Vagina (tissue), 2 donors: ENCODE data around the gene CDK14. TPM values are rescaled to one million over a fixed set of nuclear protein-coding genes. Genes with fewer than 3 reads are reported as not detected.
A peak's percentile ranks its signal among the peaks of the same experiment; 100 is the strongest.

Experiments
- DNase-seq, 2 donors: peaks; one replicate each; pipeline ENCODE4 v3.0.0-alpha.2; 2017; ENCODE audit errors: extremely low spot score in 2 of 2
- H3K27ac ChIP-seq: fragments of 200-600 bp; sonication (generic); one replicate; pipeline ENCODE4 v1.5.1; 2019
- H3K27me3 ChIP-seq: fragments of 200-600 bp; sonication (generic); one replicate; pipeline ENCODE4 v1.5.1; 2019
- H3K36me3 ChIP-seq, 2 donors: fragments of 200-600 bp; sonication (generic); one replicate each; pipeline ENCODE4 v1.5.1; 2017 to 2019
- H3K4me1 ChIP-seq: fragments of 200-600 bp; sonication (generic); one replicate; pipeline ENCODE4 v1.5.1; 2019
- H3K4me3 ChIP-seq, 2 donors: fragments of 200-600 bp; sonication (generic); 1 replicate in 1 of 2; 2 replicates in 1 of 2; pipeline ENCODE4 v1.5.1; 2016 to 2019
- H3K9me3 ChIP-seq: fragments of 200-600 bp; sonication (generic); one replicate; pipeline ENCODE4 v1.5.1; 2019
- CTCF ChIP-seq, 3 experiments: fragments of 450-650 bp in 2 of 3; fragments of 200-600 bp in 1 of 3; sonication (generic) in 1 of 3; IDR thresholded peaks; one replicate each; pipeline ENCODE4 v1.5.1; 2017 to 2019; ENCODE audit warnings: antibody characterized with exemption in 3 of 3, mild to moderate bottlenecking in 2 of 3, moderate library complexity in 2 of 3
- POLR2A ChIP-seq, 2 donors: fragments of 450-650 bp; IDR thresholded peaks; one replicate each; pipeline ENCODE4 v1.6.1; 2017; ENCODE audit warnings: antibody characterized with exemption in 2 of 2, mild to moderate bottlenecking in 2 of 2, moderate library complexity in 2 of 2
- POLR2AphosphoS5 ChIP-seq, 2 donors: sonication (generic); formaldehyde crosslinking; IDR thresholded peaks; one replicate each; pipeline ENCODE4 v1.9.0; 2017; ENCODE audit warnings: antibody characterized with exemption in 2 of 2, mild to moderate bottlenecking in 2 of 2, low read depth in 1 of 2; ENCODE audit not compliant: insufficient read depth in 1 of 2
- intact Hi-C: fragments of 100-400 bp; cut with DNase I; formaldehyde crosslinking; loops from one replicate; pipeline ENCODE4 v1.15.1; 2023
- total RNA-seq: library from RNA; depleted of rRNA; stranded (reverse); fragments of >200 nt; gene quantifications from one replicate; pipeline ENCODE4 v1.2.3, GENCODE V29; 2016

Gene CDK14
- total RNA-seq, 1 donor from 2014 or later, result 21.6 TPM

- Histone ChIP-seq H3K27me3 (no peaks in the 10 kb centered on the region), H3K27ac (no peak overlapping the region), H3K4me1 (no peaks in the 10 kb centered on the region), H3K9me3 (no peaks in the 10 kb centered on the region), H3K4me3 (no peak overlapping the region), H3K36me3 (no peaks in the 10 kb centered on the region)
- intact Hi-C loops, result loop anchor here (10.0 kb wide), 1 partner anchor 480 kb away; no protein-coding TSS in a partner anchor
- TF ChIP-seq POLR2AphosphoS5 (IDR thresholded peaks at IDR 0.05; ENCODE audit: insufficient read depth in 1 of 2, low read depth in 1 of 2), result no peak
- TF ChIP-seq POLR2A (IDR thresholded peaks at IDR 0.05), result no peak
- peak; percentile 20 to 44 (median 33) for TF ChIP-seq CTCF (IDR thresholded peaks at IDR 0.05)
- no peak for DNase-seq
These were observed 438.6 kb downstream of the CDK14 start for GRCh38 chr7:91034459-91035368.

DNA sequence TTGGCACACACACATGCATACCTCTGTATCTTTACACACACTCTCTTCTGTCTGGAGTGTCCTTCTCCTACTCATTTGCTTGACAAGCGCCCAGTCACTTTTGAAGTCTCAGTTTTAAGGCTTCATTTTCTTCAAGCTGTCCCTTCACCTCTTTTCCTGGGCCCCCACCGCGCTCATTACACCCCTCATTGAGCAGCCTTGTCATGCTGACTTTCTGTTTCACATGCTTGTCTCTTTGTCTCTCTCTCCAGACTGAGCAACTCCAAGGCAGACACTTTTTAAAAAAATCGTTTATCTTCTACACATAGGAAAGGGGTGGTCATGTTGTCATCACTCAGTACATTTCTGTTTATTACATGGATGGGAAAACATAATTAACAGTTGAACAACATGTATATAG, 442.9 kb downstream of the CDK14 start:
- no peak for DNase-seq
- intact Hi-C loops, result loop anchor here (10.0 kb wide), 1 partner anchor 484 kb away; no protein-coding TSS in a partner anchor

GRCh38 chr7:91041141-91041540, 445.0 kb downstream of the CDK14 start:
- H3K27me3 ChIP-seq, result no peaks in the 10 kb centered on the region
- peaks cover 13% of the 10 kb centered on the region for H3K4me1 ChIP-seq
- no peak overlapping the region for H3K4me3 ChIP-seq
- DNase-seq, result no peak
- H3K27ac ChIP-seq, result no peak overlapping the region
- TF ChIP-seq POLR2AphosphoS5 (IDR thresholded peaks at IDR 0.05; ENCODE audit: insufficient read depth in 1 of 2, low read depth in 1 of 2) (no peak), POLR2A (IDR thresholded peaks at IDR 0.05) (no peak), CTCF (IDR thresholded peaks at IDR 0.05) (no peak)
- intact Hi-C loops, result no loop called here
- no peaks in the 10 kb centered on the region for H3K36me3 ChIP-seq
- no peaks in the 10 kb centered on the region for H3K9me3 ChIP-seq

More for the DNA sequence above, 442.9 kb downstream of the CDK14 start:
- H3K27me3 ChIP-seq, result no peaks in the 10 kb centered on the region
- no peaks in the 10 kb centered on the region for H3K9me3 ChIP-seq
- H3K4me3 ChIP-seq, result no peak overlapping the region
- no peak for TF ChIP-seq POLR2A (IDR thresholded peaks at IDR 0.05)
- TF ChIP-seq POLR2AphosphoS5 (IDR thresholded peaks at IDR 0.05; ENCODE audit: insufficient read depth in 1 of 2, low read depth in 1 of 2), result no peak
- no peak for TF ChIP-seq CTCF (IDR thresholded peaks at IDR 0.05)
- no peaks in the 10 kb centered on the region for H3K4me1 ChIP-seq
- no peak overlapping the region for H3K27ac ChIP-seq
- no peaks in the 10 kb centered on the region for H3K36me3 ChIP-seq

DNA sequence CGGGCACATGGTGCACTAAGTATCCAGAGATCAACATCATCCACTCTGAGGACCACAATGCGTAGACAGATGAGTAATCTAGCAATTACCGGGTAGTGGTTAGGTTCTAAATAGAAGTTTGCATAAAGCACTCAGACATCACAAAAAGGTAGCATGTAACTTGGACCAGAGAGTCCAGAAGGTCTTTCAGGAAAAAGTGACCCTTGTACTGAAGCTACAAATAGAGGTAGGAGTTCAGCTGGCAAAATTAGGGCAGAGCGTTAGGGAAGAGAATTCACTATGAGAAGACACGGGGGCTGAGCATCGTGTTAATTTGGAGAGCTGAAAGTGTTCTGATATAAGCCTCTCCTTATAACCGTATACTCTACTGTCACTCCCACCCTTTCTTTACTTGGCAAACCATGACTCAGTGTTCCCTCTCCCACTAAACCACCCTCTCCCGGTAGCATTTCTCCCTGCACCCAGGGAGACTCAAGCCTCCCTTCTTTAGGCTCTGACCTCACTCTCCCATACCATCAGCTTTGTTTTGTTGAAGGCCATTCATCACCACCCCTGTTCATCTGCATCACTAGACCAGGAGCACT, 445.9 kb downstream of the CDK14 start:
- peaks cover 13% of the 10 kb centered on the region for H3K4me1 ChIP-seq
- no peaks in the 10 kb centered on the region for H3K9me3 ChIP-seq
- H3K27ac ChIP-seq, result no peak overlapping the region
- intact Hi-C loops, result no loop called here
- TF ChIP-seq POLR2A (IDR thresholded peaks at IDR 0.05), result no peak
- no peak for TF ChIP-seq CTCF (IDR thresholded peaks at IDR 0.05)
- TF ChIP-seq POLR2AphosphoS5 (IDR thresholded peaks at IDR 0.05; ENCODE audit: insufficient read depth in 1 of 2, low read depth in 1 of 2), result no peak
- no peak overlapping the region for H3K4me3 ChIP-seq
- DNase-seq, result no peak
- H3K27me3 ChIP-seq, result no peaks in the 10 kb centered on the region
- H3K36me3 ChIP-seq, result no peaks in the 10 kb centered on the region
